Neutrophil (primary cell): Measurements from ENCODE around the gene OR52D1.

ENCODE experiments used
- H3K27ac ChIP-seq: fragments of 200-600 bp; sonication (generic); 2 replicates; pipeline ENCODE4 v1.5.1; 2016; ENCODE audit warnings: mild to moderate bottlenecking, moderate library complexity
- H3K27me3 ChIP-seq: fragments of 200-600 bp; sonication (generic); 2 replicates; pipeline ENCODE4 v1.6.0; 2016; ENCODE audit warnings: mild to moderate bottlenecking
- H3K36me3 ChIP-seq: fragments of 200-600 bp; sonication (generic); 2 replicates; pipeline ENCODE4 v1.5.1; 2017
- H3K4me1 ChIP-seq, 2 experiments: fragments of 200-600 bp in 1 of 2; sonication (generic) in 1 of 2; 1 replicate in 1 of 2; 2 replicates in 1 of 2; pipeline versions ENCODE4 v1.5.1 to v1.6.1; 2013 to 2016; ENCODE audit warnings: low read depth in 1 of 2, low read length in 1 of 2, mild to moderate bottlenecking in 1 of 2, moderate library complexity in 1 of 2; ENCODE audit not compliant: control insufficient read depth in 1 of 2, insufficient read depth in 1 of 2
- H3K4me3 ChIP-seq, 2 experiments: fragments of 200-600 bp in 1 of 2; sonication (generic) in 1 of 2; 1 replicate in 1 of 2; 2 replicates in 1 of 2; pipeline ENCODE4 v1.5.1; 2013 to 2016; ENCODE audit warnings: low read depth in 1 of 2, low read length in 1 of 2, mild to moderate bottlenecking in 1 of 2, moderate library complexity in 1 of 2
- H3K9me3 ChIP-seq: fragments of 200-600 bp; sonication (generic); 2 replicates; pipeline ENCODE4 v1.5.1; 2016
- CTCF ChIP-seq: fragments of 200-600 bp; sonication (generic); IDR thresholded peaks from 2 replicates; pipeline ENCODE4 v1.5.1; 2016; ENCODE audit warnings: antibody characterized with exemption

OR52D1 gene

DNA sequence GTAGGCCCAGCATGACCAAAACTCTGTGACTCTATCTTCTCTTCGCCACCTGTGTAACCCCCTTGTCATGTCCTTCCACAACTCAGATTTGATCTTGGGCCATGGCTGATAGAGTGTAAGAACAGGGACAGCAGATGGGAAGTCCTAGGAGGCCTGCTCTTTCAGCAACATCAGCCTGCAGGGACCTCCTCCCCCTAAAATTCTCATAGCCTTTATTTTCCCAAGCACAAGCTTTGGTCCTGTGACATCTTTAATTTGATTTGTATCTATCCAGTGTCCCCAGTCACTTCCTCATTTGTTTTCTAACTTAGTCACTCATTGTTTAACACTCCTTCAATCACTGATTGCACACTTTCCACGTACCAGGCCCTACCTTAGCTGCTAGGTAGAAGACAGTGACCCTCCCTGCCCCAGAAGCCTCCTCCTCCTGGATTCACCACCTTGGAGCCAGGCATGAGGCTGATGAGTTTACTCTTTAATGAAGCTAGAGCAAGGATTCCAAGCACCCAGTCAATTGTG, 16.0 kb downstream of the OR52D1 start:
- no peaks in the 10 kb centered on the region for H3K27me3 ChIP-seq
- TF ChIP-seq CTCF: no peak
- no peaks in the 10 kb centered on the region for H3K4me1 ChIP-seq
- H3K36me3 ChIP-seq: no peaks in the 10 kb centered on the region
- H3K4me3 ChIP-seq: no peak overlapping the region
- H3K27ac ChIP-seq: no peak overlapping the region
- no peaks in the 10 kb centered on the region for H3K9me3 ChIP-seq

DNA sequence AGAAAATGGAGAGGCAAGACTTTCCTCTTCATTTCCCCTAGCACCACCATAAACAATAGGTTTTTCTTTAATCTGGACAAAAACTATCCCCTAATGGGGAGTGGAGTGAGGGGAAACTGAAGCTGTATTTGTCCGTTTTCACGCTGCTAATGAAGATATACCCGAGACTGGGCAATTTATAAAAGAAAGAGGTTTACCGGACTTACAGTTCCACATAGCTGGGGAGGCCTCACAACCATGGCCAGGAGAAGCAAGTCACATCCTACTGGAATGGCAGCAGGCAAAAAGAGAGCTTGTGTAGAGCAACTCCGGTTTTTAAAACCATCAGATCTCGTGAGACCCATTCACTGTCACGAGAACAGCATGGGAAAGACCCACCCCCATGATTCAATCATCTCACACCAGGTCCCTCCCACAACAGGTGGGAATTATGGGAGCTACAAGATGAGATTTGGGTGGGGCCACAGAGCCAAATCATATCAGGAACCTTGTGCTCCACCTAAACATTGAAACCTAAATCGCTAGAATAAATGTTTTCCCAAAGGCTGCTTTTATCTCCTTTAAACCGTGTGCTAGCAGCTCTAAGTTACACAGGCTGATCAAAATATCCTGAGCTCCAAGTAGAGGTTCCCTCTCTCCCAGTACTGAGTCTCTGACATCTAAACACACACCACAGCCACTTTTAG, 17.0 kb downstream of the OR52D1 start:
- H3K4me3 ChIP-seq: no peak overlapping the region
- no peaks in the 10 kb centered on the region for H3K9me3 ChIP-seq
- no peak overlapping the region for H3K27ac ChIP-seq
- no peaks in the 10 kb centered on the region for H3K36me3 ChIP-seq
- no peaks in the 10 kb centered on the region for H3K4me1 ChIP-seq
- no peaks in the 10 kb centered on the region for H3K27me3 ChIP-seq
- TF ChIP-seq CTCF: no peak

DNA sequence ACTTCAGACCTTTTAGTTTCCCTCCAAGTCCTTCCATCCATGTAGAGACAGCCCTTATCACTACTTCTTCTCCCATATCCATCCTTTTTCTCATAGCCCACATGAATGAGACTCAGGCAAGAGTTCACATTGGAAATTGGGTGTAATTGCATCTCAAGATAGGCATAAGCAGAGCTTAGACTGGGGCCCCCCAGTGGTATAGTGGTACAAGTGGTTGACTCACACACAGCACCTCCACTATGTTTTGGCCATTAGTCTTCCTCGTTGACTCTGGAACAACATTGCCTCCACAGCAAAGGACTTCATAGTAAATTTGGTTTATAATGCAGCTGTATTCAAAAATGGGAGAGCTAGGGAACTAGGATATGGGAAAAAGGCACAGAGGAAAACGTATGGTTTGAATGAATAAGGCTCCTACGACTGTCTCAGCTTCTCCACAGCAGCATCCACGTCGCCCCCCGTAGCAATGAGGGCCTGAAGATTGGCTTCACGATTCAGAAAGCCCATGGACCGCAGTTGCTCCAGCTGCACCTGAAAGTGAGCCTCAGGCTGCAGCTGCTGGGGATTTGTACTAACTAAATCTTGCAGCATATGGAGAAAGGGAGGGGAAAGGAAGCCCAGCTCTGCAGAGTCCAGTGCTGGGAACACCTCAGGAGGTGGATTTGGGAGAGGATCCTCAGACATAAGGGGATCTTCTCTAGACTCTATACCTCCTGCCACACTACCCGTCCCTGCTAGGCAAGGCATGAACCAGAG, 18.9 kb downstream of the OR52D1 start:
- TF ChIP-seq CTCF: no peak
- H3K27me3 ChIP-seq: no peaks in the 10 kb centered on the region
- H3K36me3 ChIP-seq: no peaks in the 10 kb centered on the region
- H3K9me3 ChIP-seq: no peaks in the 10 kb centered on the region
- H3K4me1 ChIP-seq: no peaks in the 10 kb centered on the region
- H3K4me3 ChIP-seq: no peak overlapping the region
- no peak overlapping the region for H3K27ac ChIP-seq

DNA sequence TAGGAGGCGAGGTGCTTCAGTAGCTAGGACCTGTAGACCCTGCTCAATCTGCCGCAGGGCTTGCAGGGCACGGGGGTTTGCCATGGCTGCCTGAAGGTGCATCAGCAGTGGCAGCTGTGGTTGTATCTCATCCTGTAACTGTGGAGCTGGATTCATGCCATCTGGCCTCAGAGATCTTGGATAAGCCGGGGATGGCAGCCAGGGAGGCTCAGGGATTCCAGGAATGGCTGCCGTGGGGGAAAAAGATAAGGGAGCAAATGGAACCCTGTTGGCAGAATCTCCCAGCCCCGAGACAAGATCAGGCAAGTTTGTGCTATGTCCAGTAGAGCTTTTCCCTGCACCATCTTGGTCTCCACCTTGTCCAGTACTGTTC, 19.4 kb downstream of the OR52D1 start:
- no peak overlapping the region for H3K4me3 ChIP-seq
- H3K36me3 ChIP-seq: no peaks in the 10 kb centered on the region
- H3K9me3 ChIP-seq: no peaks in the 10 kb centered on the region
- TF ChIP-seq CTCF: no peak
- no peaks in the 10 kb centered on the region for H3K27me3 ChIP-seq
- H3K27ac ChIP-seq: no peak overlapping the region
- H3K4me1 ChIP-seq: no peaks in the 10 kb centered on the region

DNA sequence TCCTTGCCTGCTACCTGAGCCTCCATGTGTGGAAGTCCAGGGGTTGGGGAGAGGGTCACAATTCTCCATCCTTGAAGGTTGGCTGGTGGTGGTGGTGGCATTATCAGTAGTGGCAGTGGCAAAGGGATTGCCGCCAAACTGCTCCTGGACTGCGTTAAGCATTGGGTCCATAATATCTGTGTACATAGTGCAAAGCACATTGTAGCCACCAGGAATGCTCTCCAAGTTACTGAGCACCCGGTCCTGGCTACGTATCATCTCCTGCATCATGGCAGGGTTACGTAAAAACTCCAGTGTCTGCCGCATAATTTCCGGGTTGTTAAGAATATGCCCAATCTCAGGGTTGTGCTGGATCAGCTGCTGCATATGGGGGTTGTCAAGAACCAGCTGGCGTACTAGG, 20.1 kb downstream of the OR52D1 start:
- H3K4me3 ChIP-seq: no peak overlapping the region
- H3K36me3 ChIP-seq: no peaks in the 10 kb centered on the region
- H3K27me3 ChIP-seq: no peaks in the 10 kb centered on the region
- H3K9me3 ChIP-seq: no peaks in the 10 kb centered on the region
- TF ChIP-seq CTCF: no peak
- no peaks in the 10 kb centered on the region for H3K4me1 ChIP-seq
- H3K27ac ChIP-seq: no peak overlapping the region
